Ureter (tissue), 1 donor: ENCODE results near the gene TARS2. TPM values are rescaled to one million over a fixed set of nuclear protein-coding genes. Genes with fewer than 3 reads are reported as not detected.

Experiments used
- DNase-seq: peaks from one replicate; pipeline ENCODE4 v3.0.0-alpha.2; 2020; ENCODE audit warnings: low spot score
- total RNA-seq: library from RNA; stranded (reverse); gene quantifications from one replicate; pipeline ENCODE4 v1.2.4, GENCODE V29; 2023
- donor health status: DM: yes; HTN: yes; CAD: no.

TARS2 gene
- total RNA-seq, 1 donor from 2014 or later, result 28.6 TPM

DNA sequence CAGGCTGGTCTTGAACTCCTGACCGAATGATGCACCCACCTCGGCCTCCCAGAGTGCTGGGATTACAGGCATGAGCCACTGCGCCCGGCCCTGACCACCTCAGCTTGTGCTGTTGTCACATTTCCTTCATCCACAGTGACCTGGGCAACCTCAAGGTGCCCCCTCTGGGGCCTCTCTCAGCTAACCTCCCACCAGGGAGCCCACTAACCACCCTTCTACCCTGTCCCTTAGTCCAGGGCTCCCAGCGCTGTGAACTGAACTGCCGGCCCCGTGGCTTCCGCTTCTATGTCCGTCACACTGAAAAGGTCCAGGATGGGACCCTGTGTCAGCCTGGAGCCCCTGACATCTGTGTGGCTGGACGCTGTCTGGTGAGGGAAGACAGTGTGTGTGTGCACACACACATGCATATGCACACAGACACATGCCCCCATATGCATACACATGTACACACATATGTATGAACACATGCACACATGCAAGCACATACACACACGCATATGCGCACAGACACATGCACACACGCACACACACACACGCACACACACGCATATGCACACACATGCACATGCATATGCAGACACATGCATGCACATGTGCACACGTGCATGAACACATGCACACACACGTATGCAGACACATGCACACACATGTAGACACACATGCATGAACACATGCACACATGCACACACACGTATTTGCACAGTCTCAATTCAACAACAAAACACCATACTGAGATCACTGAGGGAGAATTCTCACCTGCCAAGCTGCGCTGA, 68.2 kb downstream of the TARS2 start:
- no peak for DNase-seq

DNA sequence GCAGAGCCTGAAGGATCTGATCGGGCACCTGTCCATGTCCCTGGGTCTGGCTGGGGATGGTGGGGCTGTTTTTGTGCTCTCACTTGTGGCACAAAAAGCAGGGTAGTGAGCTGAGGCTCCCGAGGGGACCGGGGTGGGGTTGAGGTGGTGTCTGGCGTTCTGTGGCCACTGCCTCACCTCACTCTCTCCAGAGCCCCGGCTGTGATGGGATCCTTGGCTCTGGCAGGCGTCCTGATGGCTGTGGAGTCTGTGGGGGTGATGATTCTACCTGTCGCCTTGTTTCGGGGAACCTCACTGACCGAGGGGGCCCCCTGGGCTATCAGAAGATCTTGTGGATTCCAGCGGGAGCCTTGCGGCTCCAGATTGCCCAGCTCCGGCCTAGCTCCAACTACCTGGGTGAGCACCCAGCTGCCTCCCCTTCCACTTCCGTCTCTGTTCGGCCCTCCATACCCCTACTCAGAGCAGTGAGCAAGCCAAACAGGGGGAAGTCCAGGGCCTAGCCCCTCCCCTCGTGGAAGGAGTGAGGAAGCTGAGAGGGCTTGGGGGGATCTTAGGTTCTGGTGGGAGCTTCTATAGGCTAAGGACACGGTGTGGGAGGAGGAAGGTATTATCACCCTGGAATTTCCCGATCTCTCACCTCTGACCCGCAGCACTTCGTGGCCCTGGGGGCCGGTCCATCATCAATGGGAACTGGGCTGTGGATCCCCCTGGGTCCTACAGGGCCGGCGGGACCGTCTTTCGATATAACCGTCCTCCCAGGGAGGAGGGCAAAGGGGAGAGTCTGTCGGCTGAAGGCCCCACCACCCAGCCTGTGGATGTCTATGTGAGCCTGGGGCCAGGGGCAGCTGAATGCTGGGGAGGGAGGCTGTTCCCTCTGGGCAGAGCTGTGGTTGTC, 69.0 kb downstream of the TARS2 start:
- no peak for DNase-seq

DNA sequence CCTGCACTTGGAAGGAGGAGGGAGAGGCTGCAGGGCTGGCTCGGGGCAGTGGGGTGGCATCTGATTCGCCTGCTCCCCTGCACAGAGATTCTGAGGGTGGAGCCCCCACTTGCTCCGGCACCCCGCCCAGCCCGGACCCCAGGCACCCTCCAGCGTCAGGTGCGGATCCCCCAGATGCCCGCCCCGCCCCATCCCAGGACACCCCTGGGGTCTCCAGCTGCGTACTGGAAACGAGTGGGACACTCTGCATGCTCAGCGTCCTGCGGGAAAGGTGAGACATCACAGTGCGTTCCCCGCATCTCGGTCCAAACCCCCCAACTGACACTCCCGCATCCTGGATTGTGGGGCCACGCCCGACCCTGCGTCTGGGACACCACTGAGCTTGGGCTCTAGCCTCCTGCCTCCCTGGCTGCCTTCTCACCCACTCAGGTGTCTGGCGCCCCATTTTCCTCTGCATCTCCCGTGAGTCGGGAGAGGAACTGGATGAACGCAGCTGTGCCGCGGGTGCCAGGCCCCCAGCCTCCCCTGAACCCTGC, 69.9 kb downstream of the TARS2 start:
- DNase-seq, result no peak

Other genes with a start within 250 kb of the TARS2 start
- 1.4 TPM for gene CA14, start 229.6 kb upstream of the TARS2 start, total RNA-seq
- 133 TPM for gene APH1A, start 218.4 kb upstream of the TARS2 start, total RNA-seq
- 13.8 TPM for gene C1orf54, start 214.6 kb upstream of the TARS2 start, total RNA-seq
- gene CIART, start 204.9 kb upstream of the TARS2 start, total RNA-seq, result 8.0 TPM
- gene MRPS21, start 193.6 kb upstream of the TARS2 start, total RNA-seq, result 79.7 TPM
- gene PRPF3, start 165.9 kb upstream of the TARS2 start, total RNA-seq, result 112 TPM
- 44.7 TPM for gene RPRD2, start 123.3 kb upstream of the TARS2 start, total RNA-seq
- 10.8 TPM for gene ECM1, start 20.7 kb downstream of the TARS2 start, total RNA-seq
- not detected for gene FALEC, start 28.3 kb downstream of the TARS2 start, total RNA-seq
- 48.2 TPM for gene ADAMTSL4, start 62.0 kb downstream of the TARS2 start, total RNA-seq
- gene MCL1, start 92.2 kb downstream of the TARS2 start, total RNA-seq, result 159 TPM
- 257 TPM for gene ENSA, start 142.2 kb downstream of the TARS2 start, total RNA-seq
- 52.6 TPM for gene GOLPH3L, start 209.7 kb downstream of the TARS2 start, total RNA-seq
- gene HORMAD1, start 233.5 kb downstream of the TARS2 start, total RNA-seq, result 0.21 TPM